ENCODE data around the gene PRTFDC1.

The PRTFDC1 gene

GRCh38 chr10:24952143-24952706 is at the start of gene PRTFDC1:
Gene PRTFDC1, minus strand, starts transcription at chr10:24952606. Its CDS starts 31 bp downstream, at chr10:24952575.
- TF ChIP-seq YY1 (IDR thresholded peaks at IDR 0.05; ENCODE audit: low read depth), result peak; percentile 38; the same call in 1 of the 2 replicates
- peak; percentile 77 for TF ChIP-seq MAX (IDR thresholded peaks at IDR 0.05)
- TF ChIP-seq USF1 (IDR thresholded peaks at IDR 0.05), result no peak

GRCh38 chr10:24998044-24998443 is 45.6 kb upstream of the PRTFDC1 start:
- TF ChIP-seq FOXM1 (IDR thresholded peaks at IDR 0.05; ENCODE audit: borderline replicate concordance, low read depth), result no peak
- no peak for TF ChIP-seq RAD21 (IDR thresholded peaks at IDR 0.05; ENCODE audit: low read depth)
- TF ChIP-seq REST (IDR thresholded peaks at IDR 0.05; ENCODE audit: low read depth), result no peak
- no peak for TF ChIP-seq MAX (IDR thresholded peaks at IDR 0.05)
- TF ChIP-seq CEBPB (IDR thresholded peaks at IDR 0.05), result no peak
- TF ChIP-seq USF1 (IDR thresholded peaks at IDR 0.05), result no peak
- no peak for TF ChIP-seq TEAD4 (IDR thresholded peaks at IDR 0.05)
- TF ChIP-seq NFIC (IDR thresholded peaks at IDR 0.05), result no peak
- no peak for TF ChIP-seq CREB1 (IDR thresholded peaks at IDR 0.05; ENCODE audit: low read depth)
- no peak for TF ChIP-seq ZBTB7A (IDR thresholded peaks at IDR 0.05; ENCODE audit: low read depth)
- TF ChIP-seq EGR1 (IDR thresholded peaks at IDR 0.05), result no peak
- TF ChIP-seq TAF1 (IDR thresholded peaks at IDR 0.05; ENCODE audit: low read depth), result no peak
- TF ChIP-seq EP300 (IDR thresholded peaks at IDR 0.05; ENCODE audit: borderline replicate concordance), result no peak
- TF ChIP-seq TCF12 (IDR thresholded peaks at IDR 0.05; ENCODE audit: low read depth), result no peak
- no peak for TF ChIP-seq YY1 (IDR thresholded peaks at IDR 0.05; ENCODE audit: low read depth)

- TF ChIP-seq RAD21 (IDR thresholded peaks at IDR 0.05; ENCODE audit: low read depth) (no peak), CEBPB (IDR thresholded peaks at IDR 0.05) (no peak), EGR1 (IDR thresholded peaks at IDR 0.05) (no peak), USF1 (IDR thresholded peaks at IDR 0.05) (no peak), CREB1 (IDR thresholded peaks at IDR 0.05; ENCODE audit: low read depth) (no peak), TCF12 (IDR thresholded peaks at IDR 0.05; ENCODE audit: low read depth) (no peak), REST (IDR thresholded peaks at IDR 0.05; ENCODE audit: low read depth) (no peak), ZBTB7A (IDR thresholded peaks at IDR 0.05; ENCODE audit: low read depth) (no peak)
These were observed 42.7 kb upstream of the PRTFDC1 start for GRCh38 chr10:24995072-24995471.

GRCh38 chr10:24993237-24993958 is 41.0 kb upstream of the PRTFDC1 start:
- no peak for TF ChIP-seq MAX (IDR thresholded peaks at IDR 0.05)
- no peak for TF ChIP-seq TCF12 (IDR thresholded peaks at IDR 0.05; ENCODE audit: low read depth)
- no peak for TF ChIP-seq NFIC (IDR thresholded peaks at IDR 0.05)
- TF ChIP-seq EP300 (IDR thresholded peaks at IDR 0.05; ENCODE audit: borderline replicate concordance), result no peak
- no peak for TF ChIP-seq RAD21 (IDR thresholded peaks at IDR 0.05; ENCODE audit: low read depth)
- TF ChIP-seq REST (IDR thresholded peaks at IDR 0.05; ENCODE audit: low read depth), result no peak
- TF ChIP-seq ZBTB7A (IDR thresholded peaks at IDR 0.05; ENCODE audit: low read depth), result no peak
- no peak for TF ChIP-seq USF1 (IDR thresholded peaks at IDR 0.05)
- TF ChIP-seq YY1 (IDR thresholded peaks at IDR 0.05; ENCODE audit: low read depth), result no peak
- TF ChIP-seq EGR1 (IDR thresholded peaks at IDR 0.05), result no peak
- no peak for TF ChIP-seq TAF1 (IDR thresholded peaks at IDR 0.05; ENCODE audit: low read depth)
